ENCODE results near the gene ATRNL1.
"Not testable (repeated sequence)": the region's sequence is repeated elsewhere in the genome, so short reads cannot be mapped to it uniquely, and the experiment has no call there.

Gene ATRNL1

GRCh38 chr10:115402699-115403098, 309.5 kb downstream of the ATRNL1 start:
- no peak overlapping the region for H3K27ac ChIP-seq
- no peak for DNase-seq (ENCODE audit: low read depth, low spot score)

DNA sequence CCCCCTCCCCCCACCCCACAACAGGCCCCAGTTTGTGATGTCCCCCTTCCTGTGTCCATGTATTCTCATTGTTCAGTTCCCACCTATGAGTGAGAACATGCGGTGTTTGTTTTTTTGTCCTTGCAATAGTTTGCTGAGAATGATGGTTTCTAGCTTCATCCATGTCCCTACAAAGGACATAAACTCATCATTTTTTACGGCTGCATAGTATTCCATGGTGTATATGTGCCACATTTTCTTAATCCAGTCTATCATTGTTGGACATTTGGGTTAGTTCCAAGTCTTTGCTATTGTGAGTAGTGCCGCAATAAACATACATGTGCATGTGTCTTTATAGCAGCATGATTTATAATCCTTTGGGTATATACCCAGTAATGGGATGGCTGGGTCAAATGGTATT, 312.7 kb downstream of the ATRNL1 start:
- not testable (repeated sequence) for DNase-seq (ENCODE audit: low read depth, low spot score); H3K27ac ChIP-seq

GRCh38 chr10:115409347-115409746, 316.2 kb downstream of the ATRNL1 start:
- no peak overlapping the region for H3K27ac ChIP-seq
- no peak for DNase-seq (ENCODE audit: low read depth, low spot score)

- DNase-seq (ENCODE audit: low read depth, low spot score), result peak; percentile 18
- H3K27ac ChIP-seq, result no peak overlapping the region
Measured at GRCh38 chr10:115417585-115418265, 324.6 kb downstream of the ATRNL1 start.

DNA sequence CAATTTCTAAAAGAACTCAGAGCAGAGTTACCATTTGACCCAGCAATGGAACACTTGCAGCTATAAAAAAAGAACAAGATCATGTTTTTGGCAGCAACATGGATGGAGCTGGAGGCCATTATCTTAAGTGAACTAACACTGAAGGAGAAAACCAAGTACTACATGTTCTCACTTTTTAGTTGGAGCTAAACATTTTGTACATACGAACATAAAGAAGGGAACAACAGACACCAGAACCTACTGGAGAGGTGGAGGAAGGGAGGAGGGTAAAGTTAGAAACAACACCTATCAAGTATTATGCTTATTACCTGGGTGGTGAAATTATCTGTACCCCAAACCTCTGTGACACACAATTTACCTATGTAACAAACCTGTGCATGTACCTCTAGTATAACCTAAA, 329.5 kb downstream of the ATRNL1 start:
- H3K27ac ChIP-seq, result no peak overlapping the region
- no peak for DNase-seq (ENCODE audit: low read depth, low spot score)

GRCh38 chr10:115427611-115428010, 334.4 kb downstream of the ATRNL1 start:
- no peak overlapping the region for H3K27ac ChIP-seq
- DNase-seq (ENCODE audit: low read depth, low spot score), result no peak

DNA sequence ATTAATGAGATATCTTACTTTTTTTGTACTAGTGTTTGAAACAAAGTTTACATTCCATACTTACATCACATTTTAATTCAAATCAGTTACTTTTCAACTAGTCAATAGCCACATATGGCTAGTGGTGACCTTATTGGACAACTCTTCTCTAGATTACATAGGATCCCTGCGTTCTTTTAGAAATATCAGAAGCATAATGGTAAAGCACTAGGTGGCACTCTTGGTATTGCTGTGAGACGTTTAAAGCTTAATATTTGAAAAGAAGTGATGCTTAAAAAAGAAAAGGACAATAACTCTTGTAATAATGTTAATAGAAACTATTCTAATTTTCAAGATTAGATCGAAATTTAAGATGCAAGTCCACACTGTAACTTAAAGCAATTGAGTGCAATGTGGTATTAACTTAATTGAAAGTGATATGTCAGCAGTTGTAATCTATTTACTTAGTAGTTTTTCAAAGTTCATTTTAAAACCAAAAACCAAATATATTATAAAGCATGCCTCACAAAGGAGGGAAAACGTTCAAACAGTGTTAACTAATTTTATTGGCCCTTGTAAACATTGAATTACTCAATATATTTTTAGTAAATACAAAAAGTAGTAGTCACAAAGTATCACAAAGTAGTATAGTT, 339.1 kb downstream of the ATRNL1 start:
- DNase-seq (ENCODE audit: low read depth, low spot score), result no peak
- no peak overlapping the region for H3K27ac ChIP-seq

GRCh38 chr10:115436999-115437398, 343.8 kb downstream of the ATRNL1 start:
- H3K27ac ChIP-seq, result no peak overlapping the region
- DNase-seq (ENCODE audit: low read depth, low spot score), result no peak

GRCh38 chr10:115441907-115442545, 348.9 kb downstream of the ATRNL1 start:
- no peak for DNase-seq (ENCODE audit: low read depth, low spot score)

DNA sequence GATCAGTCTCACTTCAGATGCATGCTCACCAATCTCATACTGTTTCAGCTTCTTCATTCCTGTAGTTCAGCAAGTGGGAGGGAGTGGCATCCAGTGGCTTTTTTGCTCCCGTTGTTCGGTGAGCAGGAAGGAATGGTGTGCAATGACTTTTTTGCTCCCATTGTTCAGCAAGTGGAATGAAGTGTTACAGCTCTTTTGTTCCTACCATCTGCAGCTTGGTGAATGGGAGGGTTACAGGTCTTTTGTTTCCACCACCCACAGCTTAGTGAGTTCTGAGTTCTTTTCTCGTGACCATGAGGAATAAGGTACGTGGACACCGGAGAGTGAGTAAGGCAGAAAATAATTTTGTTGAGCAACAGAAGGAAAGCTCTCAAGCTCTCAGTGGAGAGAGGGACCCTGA, 363.6 kb downstream of the ATRNL1 start:
- DNase-seq (ENCODE audit: low read depth, low spot score), result no peak
- no peak overlapping the region for H3K27ac ChIP-seq

More at GRCh38 chr10:115441907-115442545, 348.9 kb downstream of the ATRNL1 start:
- no peak overlapping the region for H3K27ac ChIP-seq

DNA sequence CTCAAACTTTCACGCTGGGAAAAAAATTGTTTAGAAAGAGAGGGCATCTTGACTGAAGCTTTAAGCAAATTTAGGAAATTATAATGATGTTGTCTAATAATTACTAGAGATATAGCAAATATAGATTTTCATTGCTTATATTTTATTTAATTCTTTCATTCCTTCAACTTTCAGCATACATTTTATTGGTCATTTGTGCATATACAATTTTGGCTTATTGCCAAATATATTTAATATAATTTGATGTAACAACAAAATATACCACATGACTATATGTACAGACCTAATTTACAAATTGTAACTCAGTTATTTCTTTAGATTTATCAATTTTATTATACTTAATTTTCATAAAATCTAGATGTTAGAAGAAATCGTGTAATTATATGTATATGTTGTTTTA, 390.1 kb downstream of the ATRNL1 start:
- H3K27ac ChIP-seq, result no peak overlapping the region
- DNase-seq (ENCODE audit: low read depth, low spot score), result no peak

GRCh38 chr10:115491526-115492140, 398.5 kb downstream of the ATRNL1 start:
- no peak overlapping the region for H3K27ac ChIP-seq
- no peak for DNase-seq (ENCODE audit: low read depth, low spot score)

DNA sequence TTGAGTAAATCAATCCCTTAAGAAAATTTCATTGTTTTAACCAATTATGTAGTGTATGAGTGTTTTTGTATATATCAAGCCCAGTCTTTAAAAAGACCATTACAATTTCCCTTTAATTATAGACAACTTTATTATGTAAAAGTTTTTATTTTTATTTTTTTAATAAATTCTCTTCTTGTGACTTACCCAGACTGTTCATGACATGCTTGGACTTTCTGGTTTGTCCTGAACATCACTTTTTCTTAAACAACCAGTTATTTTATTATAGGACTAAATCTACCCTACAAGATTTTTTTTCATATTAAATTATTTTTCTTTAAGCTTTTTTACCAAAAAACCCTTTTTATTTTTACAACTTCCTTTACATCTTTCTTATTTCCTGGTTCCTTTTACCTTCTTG, 410.4 kb downstream of the ATRNL1 start:
- H3K27ac ChIP-seq, result no peak overlapping the region
- no peak for DNase-seq (ENCODE audit: low read depth, low spot score)

DNA sequence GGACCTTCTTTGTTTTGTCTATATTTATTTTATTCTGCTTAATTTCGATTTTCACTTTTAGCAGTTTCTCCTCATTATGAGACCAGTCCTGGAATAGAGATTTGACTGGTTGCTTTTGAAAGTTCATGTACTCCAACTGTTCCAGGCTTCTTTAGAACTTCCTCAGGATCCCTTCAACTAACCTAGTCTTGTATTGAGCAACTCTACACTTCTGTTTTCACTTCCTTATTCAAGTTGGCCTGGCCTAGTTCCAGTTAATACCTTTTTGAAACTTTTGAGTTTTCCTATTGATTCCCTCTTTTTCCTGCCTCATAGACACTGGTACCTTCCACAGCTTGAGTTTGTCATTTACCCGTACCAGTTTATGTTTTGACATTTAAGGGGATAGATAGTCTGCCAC, 421.7 kb downstream of the ATRNL1 start:
- H3K27ac ChIP-seq, result no peak overlapping the region
- no peak for DNase-seq (ENCODE audit: low read depth, low spot score)

DNA sequence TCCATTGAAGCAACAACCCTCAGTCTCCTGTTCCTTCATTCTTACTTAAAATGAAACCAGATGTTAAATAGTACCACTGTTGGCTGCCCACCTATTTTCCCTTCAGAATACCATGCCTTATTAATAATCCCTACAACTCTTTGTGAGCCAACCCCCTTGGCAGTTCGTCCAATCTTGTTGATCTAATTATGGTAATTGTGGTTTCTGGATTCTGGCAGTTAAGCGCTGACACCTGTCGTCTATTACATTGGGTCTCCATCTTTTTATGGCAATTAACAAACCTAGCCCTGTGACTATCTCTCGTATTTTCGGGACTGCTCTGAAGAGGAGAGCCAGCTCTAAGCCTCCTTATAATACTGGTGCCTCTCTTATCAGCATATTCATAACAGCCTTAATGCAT, 432.0 kb downstream of the ATRNL1 start:
- DNase-seq (ENCODE audit: low read depth, low spot score), result no peak
- no peak overlapping the region for H3K27ac ChIP-seq

DNA sequence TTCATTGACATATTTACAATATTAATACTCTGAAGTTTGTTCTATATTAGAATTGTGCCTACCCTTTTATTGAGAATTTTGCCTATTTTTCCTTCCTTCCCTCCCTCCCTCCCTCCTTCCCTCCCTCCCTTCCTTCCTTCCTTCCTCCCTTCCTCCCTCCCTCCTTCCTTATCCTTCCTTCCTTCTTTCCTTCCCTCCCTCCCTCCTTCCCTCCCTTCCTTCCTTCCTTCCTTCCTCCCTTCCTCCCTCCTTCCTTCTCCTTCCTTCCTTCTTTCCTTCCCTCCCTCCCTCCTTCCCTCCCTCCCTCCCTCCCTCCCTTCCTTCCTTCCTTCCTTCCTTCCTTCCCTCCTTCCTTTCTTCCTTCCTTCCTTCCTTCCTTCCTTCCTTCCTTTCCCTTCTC, 434.5 kb downstream of the ATRNL1 start:
- not testable (repeated sequence) for DNase-seq (ENCODE audit: low read depth, low spot score); H3K27ac ChIP-seq

GRCh38 chr10:115536401-115536800, 443.2 kb downstream of the ATRNL1 start:
- DNase-seq (ENCODE audit: low read depth, low spot score); H3K27ac ChIP-seq: not testable (repeated sequence)

- H3K27ac ChIP-seq, result no peak overlapping the region
- DNase-seq (ENCODE audit: low read depth, low spot score), result no peak
Measured at GRCh38 chr10:115539142-115539762, 446.1 kb downstream of the ATRNL1 start.

DNA sequence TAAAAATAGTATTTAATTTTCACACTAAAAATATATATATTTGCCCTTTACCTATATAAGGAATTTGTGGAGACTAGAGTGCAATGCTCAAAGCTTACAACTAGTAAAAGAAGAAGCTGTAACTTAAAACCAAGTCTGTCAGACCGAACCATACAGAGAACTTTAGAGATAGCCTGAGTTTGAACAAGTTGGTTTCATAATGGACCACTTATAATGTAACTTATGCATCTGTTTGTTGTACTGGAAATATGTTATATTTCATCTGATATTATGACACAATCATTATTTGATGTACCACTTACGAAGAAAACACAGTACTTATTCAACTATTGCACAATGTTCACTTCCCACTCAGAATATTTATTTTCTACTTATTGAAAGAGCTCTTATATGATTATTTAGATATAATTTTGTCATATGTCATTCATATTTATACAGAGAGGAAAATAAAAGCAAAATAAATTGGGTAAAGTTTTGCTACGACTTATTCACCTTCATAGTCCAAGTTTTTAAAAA, 462.8 kb downstream of the ATRNL1 start:
- no peak overlapping the region for H3K27ac ChIP-seq
- DNase-seq (ENCODE audit: low read depth, low spot score), result no peak

DNA sequence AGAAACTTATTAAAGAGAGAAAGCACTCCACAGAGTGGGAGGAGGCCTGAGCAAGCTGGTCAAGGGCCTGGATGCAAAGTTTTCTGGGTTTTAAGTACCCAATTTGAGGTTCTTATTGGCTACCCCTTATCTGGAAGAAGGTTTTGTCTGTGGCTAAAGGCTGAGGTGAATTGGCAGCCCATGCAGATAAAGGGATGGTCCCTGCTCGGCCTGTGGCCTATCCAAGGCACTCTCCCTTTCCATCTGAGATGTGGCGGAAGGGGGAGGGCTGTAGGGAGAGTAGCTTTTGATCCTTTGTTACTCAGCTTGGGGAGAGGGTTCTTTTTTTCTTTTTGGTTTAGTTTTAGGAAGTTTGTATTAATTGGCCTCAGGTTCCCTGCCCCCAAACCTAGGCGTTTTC, 465.1 kb downstream of the ATRNL1 start:
- no peak for DNase-seq (ENCODE audit: low read depth, low spot score)
- H3K27ac ChIP-seq, result no peak overlapping the region

- DNase-seq (ENCODE audit: low read depth, low spot score), result no peak
- H3K27ac ChIP-seq, result no peak overlapping the region
Measured at GRCh38 chr10:115566867-115567266, 473.7 kb downstream of the ATRNL1 start.
